Colonic mucosa (tissue), 4 donors: ENCODE measurements around the gene PLIN5. TPM values are rescaled to one million over a fixed set of nuclear protein-coding genes. Genes with fewer than 3 reads are reported as not detected.

ENCODE experiments used
- DNase-seq: peaks from one replicate; pipeline ENCODE4 v3.0.0-alpha.2; 2020
- H3K27ac ChIP-seq: fragments of 200-600 bp; one replicate; pipeline ENCODE4 v1.8.0; 2021
- H3K27me3 ChIP-seq: fragments of 200-600 bp; one replicate; pipeline ENCODE4 v1.8.0; 2021
- H3K36me3 ChIP-seq: fragments of 200-600 bp; one replicate; pipeline ENCODE4 v1.8.0; 2021
- H3K4me1 ChIP-seq: fragments of 200-600 bp; one replicate; pipeline ENCODE4 v1.8.0; 2021; ENCODE audit warnings: mild to moderate bottlenecking
- H3K4me3 ChIP-seq: fragments of 200-600 bp; one replicate; pipeline ENCODE4 v1.8.0; 2021
- H3K9ac ChIP-seq, 2 donors: one replicate each; pipeline ENCODE4 v1.7.0; 2013; ENCODE audit warnings: control low read depth in 2 of 2, low read depth in 2 of 2, low read length in 2 of 2
- H3K9me3 ChIP-seq: fragments of 200-600 bp; one replicate; pipeline ENCODE4 v1.8.0; 2021
- intact Hi-C: fragments of 100-400 bp; cut with DNase I; formaldehyde crosslinking; loops from one replicate; pipeline ENCODE4 v1.14.1; 2022
- total RNA-seq, 2 donors: library from RNA; stranded (reverse); fragmentation: NEBNext Ultra II Directional in 1 of 2; extraction: Animal tissue kit (Norgen Biotek cat#: 25700) in 1 of 2; gene quantifications; one replicate each; pipeline ENCODE4 v1.2.1, GENCODE V29; 2021
- TF ChIP-seq, protein P1 (sequence below): fragments of 200-600 bp; IDR thresholded peaks from one replicate; pipeline ENCODE4 v1.8.0; 2022; ENCODE audit warnings: antibody characterized with exemption, mild to moderate bottlenecking
- donor health status: healthy.
- donor health status: DM: no; HTN: no; CAD: no.
- donor health status: DM: no; HTN: no; CAD: no.

PLIN5 gene
- total RNA-seq, 2 donors from 2014 or later = 2.0 to 3.5 TPM

DNA sequence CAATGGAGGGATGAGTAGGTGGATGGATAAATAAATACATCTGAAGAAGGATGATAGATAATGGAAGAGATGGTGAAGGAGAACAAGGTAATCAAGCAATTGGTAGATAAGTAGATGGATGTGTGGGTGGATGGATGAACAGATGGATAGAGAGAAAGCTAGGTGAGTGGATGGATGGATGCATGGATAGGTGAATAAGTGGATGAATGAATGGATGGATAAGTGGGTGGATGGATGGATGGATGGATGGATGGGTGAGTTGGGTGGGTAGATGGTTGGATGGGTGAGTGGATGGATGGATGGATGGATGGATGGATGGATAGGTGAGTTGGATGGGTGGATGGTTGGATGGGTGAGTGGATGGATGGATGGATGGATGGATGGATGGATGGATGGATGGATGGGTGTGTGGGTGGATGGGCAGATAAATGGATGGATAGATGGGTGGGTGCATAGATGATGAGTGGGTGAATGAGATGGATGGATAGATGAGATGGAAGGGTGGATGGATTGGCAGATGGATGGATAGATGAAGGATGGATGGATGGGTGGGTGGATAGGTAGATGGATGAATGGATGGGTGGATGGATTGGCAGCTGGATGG lies 18.2 kb upstream of the PLIN5 start:
- TF ChIP-seq, protein P1, sequence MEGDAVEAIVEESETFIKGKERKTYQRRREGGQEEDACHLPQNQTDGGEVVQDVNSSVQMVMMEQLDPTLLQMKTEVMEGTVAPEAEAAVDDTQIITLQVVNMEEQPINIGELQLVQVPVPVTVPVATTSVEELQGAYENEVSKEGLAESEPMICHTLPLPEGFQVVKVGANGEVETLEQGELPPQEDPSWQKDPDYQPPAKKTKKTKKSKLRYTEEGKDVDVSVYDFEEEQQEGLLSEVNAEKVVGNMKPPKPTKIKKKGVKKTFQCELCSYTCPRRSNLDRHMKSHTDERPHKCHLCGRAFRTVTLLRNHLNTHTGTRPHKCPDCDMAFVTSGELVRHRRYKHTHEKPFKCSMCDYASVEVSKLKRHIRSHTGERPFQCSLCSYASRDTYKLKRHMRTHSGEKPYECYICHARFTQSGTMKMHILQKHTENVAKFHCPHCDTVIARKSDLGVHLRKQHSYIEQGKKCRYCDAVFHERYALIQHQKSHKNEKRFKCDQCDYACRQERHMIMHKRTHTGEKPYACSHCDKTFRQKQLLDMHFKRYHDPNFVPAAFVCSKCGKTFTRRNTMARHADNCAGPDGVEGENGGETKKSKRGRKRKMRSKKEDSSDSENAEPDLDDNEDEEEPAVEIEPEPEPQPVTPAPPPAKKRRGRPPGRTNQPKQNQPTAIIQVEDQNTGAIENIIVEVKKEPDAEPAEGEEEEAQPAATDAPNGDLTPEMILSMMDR = no peak
- no peaks in the 10 kb centered on the region for H3K9me3 ChIP-seq
- DNase-seq = no peak
- H3K4me3 ChIP-seq = no peak overlapping the region
- no peaks in the 10 kb centered on the region for H3K36me3 ChIP-seq
- H3K27ac ChIP-seq = no peak overlapping the region
- H3K9ac ChIP-seq = no peak overlapping the region
- intact Hi-C loops = no loop called here
- H3K4me1 ChIP-seq = no peaks in the 10 kb centered on the region
- H3K27me3 ChIP-seq = no peaks in the 10 kb centered on the region

DNA sequence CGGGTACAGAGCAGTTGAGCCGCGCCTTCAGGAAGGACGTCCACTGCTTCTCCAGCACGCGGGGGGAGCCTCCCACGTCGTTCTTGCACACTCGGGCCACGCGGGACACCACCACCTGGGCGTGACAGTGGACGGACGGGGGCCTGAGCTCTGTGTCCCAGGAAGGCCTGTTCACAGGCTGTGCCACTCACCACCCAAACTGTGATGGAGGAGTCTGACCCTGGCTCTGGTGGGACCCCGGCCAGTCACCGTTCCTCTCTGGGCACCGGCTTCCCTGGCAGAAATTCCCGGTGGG lies 17.4 kb upstream of the PLIN5 start:
- no peak for DNase-seq
- Histone ChIP-seq H3K4me3 (no peak overlapping the region), H3K9ac (no peak overlapping the region), H3K36me3 (no peaks in the 10 kb centered on the region), H3K9me3 (no peaks in the 10 kb centered on the region), H3K27ac (no peak overlapping the region), H3K4me1 (no peaks in the 10 kb centered on the region), H3K27me3 (no peaks in the 10 kb centered on the region)
- TF ChIP-seq, protein P1 = no peak
- intact Hi-C loops = no loop called here

DNA sequence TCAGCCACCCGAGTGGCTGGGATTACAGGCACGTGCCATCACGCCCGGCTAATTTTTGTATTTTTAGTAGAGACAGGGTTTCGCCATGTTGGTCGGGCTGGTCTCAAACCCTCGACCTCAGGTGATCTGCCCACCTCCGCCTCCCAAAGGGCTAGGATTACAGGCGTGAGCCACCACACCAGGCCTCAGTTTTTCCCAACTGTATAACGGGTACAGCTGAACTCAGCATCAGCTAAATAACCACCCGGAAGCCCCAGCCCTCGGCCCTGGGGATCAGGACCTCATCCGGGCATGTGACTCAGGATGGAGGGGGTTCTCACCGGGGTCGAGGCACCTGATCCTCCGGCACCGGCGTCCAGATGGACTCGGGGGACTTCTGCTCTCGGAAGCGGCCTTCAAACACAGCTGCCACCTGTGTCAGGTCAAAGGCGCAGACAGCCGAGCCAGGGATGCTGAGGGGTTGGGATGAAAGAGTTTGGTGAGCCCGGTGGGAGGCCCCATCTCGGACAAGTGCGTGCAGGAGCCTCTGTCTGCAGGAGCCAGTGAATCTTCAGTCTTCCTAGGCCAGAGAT lies 15.5 kb upstream of the PLIN5 start:
- TF ChIP-seq, protein P1 = no peak
- no peaks in the 10 kb centered on the region for H3K27me3 ChIP-seq
- no peak overlapping the region for H3K27ac ChIP-seq
- no peak for DNase-seq
- H3K9ac ChIP-seq = no peak overlapping the region
- no peaks in the 10 kb centered on the region for H3K36me3 ChIP-seq
- no peak overlapping the region for H3K4me3 ChIP-seq
- intact Hi-C loops = no loop called here
- H3K4me1 ChIP-seq = peaks cover 3% of the 10 kb centered on the region
- no peaks in the 10 kb centered on the region for H3K9me3 ChIP-seq

DNA sequence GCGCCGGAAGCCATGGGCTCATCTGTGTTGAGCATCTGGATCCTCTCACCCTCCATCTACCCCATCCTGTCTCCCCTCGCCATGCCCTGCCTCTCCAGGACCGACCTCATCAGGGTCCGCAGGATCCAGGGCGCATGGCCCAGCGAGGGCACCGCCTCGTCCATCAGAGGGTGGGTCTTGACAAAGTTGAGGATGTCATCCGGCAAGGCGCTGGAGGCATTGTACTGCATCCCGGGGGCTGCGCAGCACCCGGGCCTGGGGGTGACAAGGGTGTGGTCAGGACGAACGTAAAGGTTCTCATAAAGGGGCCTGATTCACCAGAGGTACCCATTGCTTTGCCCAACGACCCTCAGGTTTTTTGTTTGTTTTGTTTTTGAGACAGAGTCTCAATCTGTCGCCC lies 15.0 kb upstream of the PLIN5 start:
- Histone ChIP-seq H3K9me3 (no peaks in the 10 kb centered on the region), H3K27me3 (no peaks in the 10 kb centered on the region), H3K9ac (no peak overlapping the region), H3K27ac (no peak overlapping the region), H3K4me1 (peaks cover 3% of the 10 kb centered on the region), H3K4me3 (no peak overlapping the region), H3K36me3 (no peaks in the 10 kb centered on the region)
- no peak for DNase-seq
- TF ChIP-seq, protein P1 = no peak
- intact Hi-C loops = no loop called here

DNA sequence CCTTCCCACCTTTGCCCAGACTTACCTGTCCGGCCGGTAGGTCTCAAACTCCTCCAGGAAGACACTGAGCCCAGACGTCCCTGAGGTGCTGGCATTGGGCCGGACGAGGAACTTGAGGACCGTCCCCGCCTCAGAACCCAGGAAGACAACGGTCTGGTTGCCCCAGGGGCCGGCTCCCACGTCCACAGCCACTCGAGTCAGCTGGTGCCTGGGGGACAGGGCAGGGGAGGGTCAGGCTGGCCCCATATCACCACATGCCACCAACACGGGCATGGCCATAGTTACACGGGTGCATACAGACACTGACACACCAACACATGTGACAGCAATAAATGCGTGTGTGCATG lies 13.2 kb upstream of the PLIN5 start:
- Histone ChIP-seq H3K9ac (no peak overlapping the region), H3K27ac (no peak overlapping the region), H3K36me3 (no peaks in the 10 kb centered on the region), H3K9me3 (no peaks in the 10 kb centered on the region), H3K4me1 (peaks cover 3% of the 10 kb centered on the region), H3K4me3 (no peak overlapping the region), H3K27me3 (no peaks in the 10 kb centered on the region)
- TF ChIP-seq, protein P1 = no peak
- no peak for DNase-seq
- intact Hi-C loops = no loop called here
